Kidney epithelial cell (primary cell): Measurements from ENCODE around the gene RNF41. TPM values are rescaled to one million over a fixed set of nuclear protein-coding genes. Genes with fewer than 3 reads are reported as not detected.

Experiments used
- DNase-seq: peaks from one replicate; pipeline ENCODE4 v3.0.0-alpha.2; 2010; ENCODE audit warnings: low read depth
- H3K27me3 ChIP-seq: 2 replicates; pipeline ENCODE4 v1.6.0; 2011; ENCODE audit warnings: low read length; ENCODE audit not compliant: control insufficient read depth, insufficient read depth
- H3K36me3 ChIP-seq: 2 replicates; pipeline ENCODE4 v1.5.1; 2011; ENCODE audit warnings: low read length; ENCODE audit not compliant: control insufficient read depth, insufficient read depth
- H3K4me3 ChIP-seq: 2 replicates; pipeline ENCODE4 v1.5.1; 2011; ENCODE audit warnings: low read depth, mild to moderate bottlenecking, control low read depth, low read length
- CTCF ChIP-seq: IDR thresholded peaks from 2 replicates; pipeline ENCODE4 v1.5.1; 2011; ENCODE audit warnings: mild to moderate bottlenecking, moderate library complexity, low read length, control low read depth, inconsistent platforms; ENCODE audit not compliant: insufficient read depth, poor library complexity, severe bottlenecking
- total RNA-seq: library from RNA; depleted of rRNA; stranded (reverse); fragments of >200 nt; gene quantifications from 2 replicates; pipeline ENCODE4 v1.2.3, GENCODE V29; 2015

The RNF41 gene
- total RNA-seq, 1 donor from 2014 or later = 77.4 TPM

DNA sequence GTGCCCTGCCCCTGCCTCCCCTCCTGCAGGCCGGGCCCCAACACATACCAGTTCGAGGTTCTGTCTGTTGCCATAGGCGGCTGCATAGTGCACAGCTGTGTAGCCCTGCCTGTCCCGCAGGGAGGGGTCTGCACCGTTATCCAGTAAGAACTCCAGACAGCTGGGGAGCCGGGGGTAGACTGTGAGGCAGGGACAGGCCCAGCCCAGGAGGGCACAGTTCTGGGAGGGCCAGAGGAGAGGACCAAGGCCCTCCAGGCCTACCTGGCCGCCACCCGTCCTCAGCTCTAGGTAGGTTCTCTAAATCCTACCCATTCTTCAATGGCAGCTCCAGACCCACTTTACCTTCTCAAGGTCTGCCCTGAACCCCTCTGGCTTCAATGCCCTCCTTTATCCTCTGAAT is 27.0 kb upstream of the RNF41 start:
- H3K27me3 ChIP-seq = no peaks in the 10 kb centered on the region
- DNase-seq = no peak
- no peak for TF ChIP-seq CTCF
- no peak overlapping the region for H3K4me3 ChIP-seq
- peaks cover 12% of the 10 kb centered on the region for H3K36me3 ChIP-seq

DNA sequence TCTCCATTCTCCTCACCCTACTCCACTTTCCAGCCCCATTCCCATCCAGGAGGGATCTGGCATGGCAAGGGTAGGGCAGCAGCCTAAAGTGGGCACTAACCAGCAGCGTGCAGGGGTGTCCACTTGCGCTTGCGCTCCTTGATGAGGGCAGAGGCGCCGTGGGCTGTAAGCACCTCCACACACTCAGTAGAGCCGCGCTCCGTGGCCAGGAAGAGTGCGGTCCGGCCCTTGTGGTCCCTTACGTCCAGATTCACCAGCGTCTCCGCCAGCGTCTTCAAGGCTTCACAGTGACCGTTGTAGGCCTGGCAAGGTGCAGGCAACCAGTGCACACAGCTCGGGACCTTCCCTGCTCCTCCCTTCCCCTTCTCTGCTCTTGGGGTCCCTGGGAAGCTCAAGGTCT is 26.2 kb upstream of the RNF41 start:
- no peak overlapping the region for H3K4me3 ChIP-seq
- TF ChIP-seq CTCF = no peak
- no peak for DNase-seq
- peaks cover 10% of the 10 kb centered on the region for H3K36me3 ChIP-seq
- no peaks in the 10 kb centered on the region for H3K27me3 ChIP-seq

DNA sequence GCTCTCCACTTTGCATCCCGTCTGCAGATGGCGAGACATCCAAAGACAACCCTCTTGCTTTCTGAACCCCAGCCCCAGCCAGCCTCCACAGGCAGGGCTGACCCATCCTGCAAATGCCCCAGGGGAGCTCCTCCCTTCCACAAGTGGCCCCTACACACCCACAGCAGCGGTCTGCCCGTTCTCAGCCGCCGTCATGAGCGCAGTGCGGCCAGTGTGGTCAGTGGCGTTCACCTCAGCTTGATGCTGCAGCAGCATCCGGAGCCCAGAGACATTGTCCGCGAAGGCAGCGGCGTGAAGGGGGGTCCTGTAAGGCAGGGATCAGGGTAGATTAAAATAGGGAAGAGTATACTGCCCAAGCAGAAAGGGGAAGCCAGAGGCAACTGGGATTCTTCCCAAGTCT is 22.8 kb upstream of the RNF41 start:
- no peak overlapping the region for H3K4me3 ChIP-seq
- peaks cover 11% of the 10 kb centered on the region for H3K36me3 ChIP-seq
- DNase-seq = no peak
- H3K27me3 ChIP-seq = no peaks in the 10 kb centered on the region
- TF ChIP-seq CTCF = no peak

DNA sequence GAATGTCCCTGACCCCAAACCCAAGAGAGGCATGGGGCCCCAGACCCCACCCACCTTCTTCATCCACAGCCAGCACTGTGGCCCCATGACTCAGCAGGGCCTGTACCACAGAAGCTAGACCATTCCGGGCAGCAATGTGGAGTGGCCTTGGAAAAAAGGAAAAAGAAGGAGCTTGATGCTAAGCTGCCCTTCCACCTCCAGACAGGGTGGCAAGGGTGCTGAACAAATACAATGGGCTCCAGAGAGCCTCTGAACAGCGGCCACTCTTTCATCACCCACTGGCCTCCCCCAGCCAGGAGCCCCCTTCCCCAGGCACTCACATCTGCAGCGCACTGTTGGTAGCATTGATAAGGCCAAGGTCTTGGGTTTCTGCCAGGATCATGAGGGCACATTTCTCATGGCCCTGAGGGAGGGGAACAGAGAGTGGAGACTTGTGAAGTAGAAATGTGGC is 22.0 kb upstream of the RNF41 start:
- DNase-seq = no peak
- no peak overlapping the region for H3K4me3 ChIP-seq
- H3K27me3 ChIP-seq = no peaks in the 10 kb centered on the region
- no peak for TF ChIP-seq CTCF
- H3K36me3 ChIP-seq = peaks cover 8% of the 10 kb centered on the region

DNA sequence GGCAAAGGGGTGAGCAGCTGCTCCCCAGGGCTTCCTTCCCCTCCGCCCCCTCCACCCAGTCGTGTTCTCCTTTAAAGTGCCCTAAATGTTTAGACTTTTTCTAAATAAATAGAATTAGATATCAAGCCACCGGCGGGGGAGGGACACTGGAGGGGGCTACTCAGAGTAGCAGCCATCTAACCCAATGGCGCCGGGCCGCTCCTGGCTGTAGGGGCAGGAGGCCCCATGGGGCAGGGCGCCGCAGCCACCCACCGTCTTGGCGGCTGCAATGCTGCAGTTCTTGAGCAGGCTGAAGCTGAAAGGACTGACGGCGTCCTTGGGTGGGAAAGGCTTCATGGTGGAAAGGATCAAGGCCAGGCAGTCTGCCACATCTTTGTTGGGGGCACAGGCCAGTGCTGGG is 21.3 kb upstream of the RNF41 start:
- no peak for DNase-seq
- no peak overlapping the region for H3K4me3 ChIP-seq
- peaks cover 8% of the 10 kb centered on the region for H3K36me3 ChIP-seq
- H3K27me3 ChIP-seq = no peaks in the 10 kb centered on the region
- no peak for TF ChIP-seq CTCF
